Body of pancreas (tissue), 4 donors: ENCODE data around the gene GCC2. TPM values are rescaled to one million over a fixed set of nuclear protein-coding genes. Genes with fewer than 3 reads are reported as not detected.

ENCODE experiments used
- ATAC-seq: fragments of 150-250 bp; one replicate; pipeline ENCODE4 v1.9.1; 2016
- DNase-seq, 4 donors: peaks; one replicate each; pipeline ENCODE4 v3.0.0-alpha.2; 2019
- H3K27ac ChIP-seq, 4 donors: fragments of 200-600 bp; sonication (generic); 1 replicate in 3 of 4; 2 replicates in 1 of 4; pipeline versions ENCODE4 v1.5.1 to v1.6.1; 2016 to 2019; ENCODE audit warnings: mild to moderate bottlenecking in 1 of 4, mixed read lengths in 1 of 4, moderate library complexity in 1 of 4
- H3K27me3 ChIP-seq, 2 donors: fragments of 200-600 bp; sonication (generic); one replicate each; pipeline ENCODE4 v1.6.0; 2016; ENCODE audit warnings: mild to moderate bottlenecking in 1 of 2
- H3K36me3 ChIP-seq, 2 donors: fragments of 200-600 bp; sonication (generic); replicated peaks in 1 of 2; 2 replicates each; pipeline ENCODE4 v1.5.1; 2016; ENCODE audit warnings: low read depth in 2 of 2; ENCODE audit not compliant: insufficient read depth in 1 of 2
- H3K4me1 ChIP-seq: fragments of 200-600 bp; sonication (generic); one replicate; pipeline ENCODE4 v1.6.0; 2016
- H3K4me3 ChIP-seq, 2 donors: fragments of 200-600 bp; sonication (generic); 1 replicate in 1 of 2; 2 replicates in 1 of 2; pipeline ENCODE4 v1.5.1; 2016 to 2019
- H3K9me3 ChIP-seq, 3 donors: fragments of 200-600 bp; sonication (generic); 1 replicate in 2 of 3; 2 replicates in 1 of 3; pipeline ENCODE4 v1.5.1; 2016
- POLR2A ChIP-seq, 3 donors: fragments of 450-650 bp; IDR thresholded peaks; one replicate each; pipeline ENCODE4 v1.6.1; 2016; ENCODE audit warnings: antibody characterized with exemption in 3 of 3, mild to moderate bottlenecking in 2 of 3
- WGBS, 2 donors: methylation state at CpG; one replicate each; pipeline ENCODE4 v1.1.5; 2017; 5-methylcytosine and 5-hydroxymethylcytosine counted together
- intact Hi-C: fragments of 100-400 bp; cut with DNase I; formaldehyde crosslinking; loops from one replicate; pipeline ENCODE4 v1.15.1; 2023
- total RNA-seq, 2 donors: library from RNA; depleted of rRNA; stranded (reverse); fragments of >200 nt; gene quantifications; one replicate each; pipeline ENCODE4 v1.1.0, GENCODE V29; 2016
- TF ChIP-seq, protein P1 (sequence below), 7 experiments: fragments of 450-650 bp in 4 of 7; fragments of 200-600 bp in 3 of 7; sonication (generic) in 3 of 7; IDR thresholded peaks; one replicate each; pipeline ENCODE4 v1.5.1; 2016 to 2019; ENCODE audit warnings: antibody characterized with exemption in 7 of 7

Gene GCC2
- total RNA-seq, 2 donors from 2014 or later, result 29.6 to 75.5 TPM

GRCh38 chr2:108535357-108535631 lies 86.3 kb downstream of the GCC2 start:
- TF ChIP-seq, protein P1, sequence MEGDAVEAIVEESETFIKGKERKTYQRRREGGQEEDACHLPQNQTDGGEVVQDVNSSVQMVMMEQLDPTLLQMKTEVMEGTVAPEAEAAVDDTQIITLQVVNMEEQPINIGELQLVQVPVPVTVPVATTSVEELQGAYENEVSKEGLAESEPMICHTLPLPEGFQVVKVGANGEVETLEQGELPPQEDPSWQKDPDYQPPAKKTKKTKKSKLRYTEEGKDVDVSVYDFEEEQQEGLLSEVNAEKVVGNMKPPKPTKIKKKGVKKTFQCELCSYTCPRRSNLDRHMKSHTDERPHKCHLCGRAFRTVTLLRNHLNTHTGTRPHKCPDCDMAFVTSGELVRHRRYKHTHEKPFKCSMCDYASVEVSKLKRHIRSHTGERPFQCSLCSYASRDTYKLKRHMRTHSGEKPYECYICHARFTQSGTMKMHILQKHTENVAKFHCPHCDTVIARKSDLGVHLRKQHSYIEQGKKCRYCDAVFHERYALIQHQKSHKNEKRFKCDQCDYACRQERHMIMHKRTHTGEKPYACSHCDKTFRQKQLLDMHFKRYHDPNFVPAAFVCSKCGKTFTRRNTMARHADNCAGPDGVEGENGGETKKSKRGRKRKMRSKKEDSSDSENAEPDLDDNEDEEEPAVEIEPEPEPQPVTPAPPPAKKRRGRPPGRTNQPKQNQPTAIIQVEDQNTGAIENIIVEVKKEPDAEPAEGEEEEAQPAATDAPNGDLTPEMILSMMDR (IDR thresholded peaks at IDR 0.05), result no peak
- no peak for TF ChIP-seq POLR2A (IDR thresholded peaks at IDR 0.05)
- DNase-seq (no peak), ATAC-seq (no peak)
- intact Hi-C loops, result no loop called here
- 8 to 16% methylated on average over 9 of the region's 9 CpGs for whole genome bisulfite sequencing, 2 donors
- peak overlapping the region; percentile 33 to 57 for H3K4me3 ChIP-seq
- H3K36me3 ChIP-seq, result no peaks in the 10 kb centered on the region
- no peaks in the 10 kb centered on the region for H3K9me3 ChIP-seq
- peak overlapping the region in 3 of 4 donors; percentile 91 to 99 (median 98) for H3K27ac ChIP-seq
- peaks cover 23% of the 10 kb centered on the region for H3K4me1 ChIP-seq
- no peaks in the 10 kb centered on the region for H3K27me3 ChIP-seq

DNA sequence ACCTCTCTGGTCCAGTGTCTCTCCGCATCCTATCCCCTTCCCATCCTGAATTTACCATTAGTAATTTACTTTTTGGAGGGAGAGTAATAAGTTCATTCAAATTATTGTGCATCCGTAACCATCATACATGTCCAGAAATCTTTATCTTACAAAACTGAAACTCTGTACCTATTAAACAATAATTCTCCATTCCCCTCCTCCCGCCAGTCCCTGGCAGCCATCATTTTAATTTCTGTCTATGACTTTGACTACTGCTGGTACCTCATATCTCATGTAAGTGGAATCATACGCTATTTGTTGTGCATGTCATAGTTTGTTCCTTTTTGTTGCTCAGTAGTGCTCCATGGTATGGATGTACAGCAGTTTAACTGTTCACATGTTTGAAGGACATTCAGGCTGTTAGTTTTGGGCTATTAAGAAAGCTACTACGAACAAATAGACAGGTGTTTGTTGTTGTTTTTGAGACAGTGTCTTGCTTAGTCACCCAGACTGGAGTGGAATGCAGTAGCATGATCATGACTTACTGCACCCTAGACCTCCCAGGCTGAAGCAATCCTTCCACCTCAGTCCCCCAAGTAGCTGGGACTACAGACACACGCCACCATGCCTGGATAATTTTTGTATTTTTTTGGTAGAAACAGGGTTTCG lies 87.3 kb downstream of the GCC2 start:
- Histone ChIP-seq H3K4me3 (no peak overlapping the region), H3K9me3 (no peaks in the 10 kb centered on the region), H3K27ac (no peak overlapping the region), H3K27me3 (no peaks in the 10 kb centered on the region), H3K36me3 (no peaks in the 10 kb centered on the region), H3K4me1 (peaks cover 23% of the 10 kb centered on the region)
- TF ChIP-seq, protein P1 (IDR thresholded peaks at IDR 0.05), result no peak
- no peak for TF ChIP-seq POLR2A (IDR thresholded peaks at IDR 0.05)
- WGBS, 2 donors, result 72 to 84% methylated on average over 7 of the region's 7 CpGs
- intact Hi-C loops, result no loop called here
- ATAC-seq, result no peak
- DNase-seq, result no peak

- intact Hi-C loops, result no loop called here
- DNase-seq, result no peak
- TF ChIP-seq, protein P1 (IDR thresholded peaks at IDR 0.05), result no peak
- TF ChIP-seq POLR2A (IDR thresholded peaks at IDR 0.05), result no peak
- no peaks in the 10 kb centered on the region for H3K36me3 ChIP-seq
- H3K9me3 ChIP-seq, result no peaks in the 10 kb centered on the region
- no peak for ATAC-seq
- no peaks in the 10 kb centered on the region for H3K27me3 ChIP-seq
- H3K4me1 ChIP-seq, result peaks cover 23% of the 10 kb centered on the region
- no peak overlapping the region for H3K27ac ChIP-seq
- H3K4me3 ChIP-seq, result no peak overlapping the region
- WGBS, 2 donors, result 75 to 80% methylated on average over 5 of the region's 5 CpGs
These were observed 87.9 kb downstream of the GCC2 start for GRCh38 chr2:108536911-108537310.

DNA sequence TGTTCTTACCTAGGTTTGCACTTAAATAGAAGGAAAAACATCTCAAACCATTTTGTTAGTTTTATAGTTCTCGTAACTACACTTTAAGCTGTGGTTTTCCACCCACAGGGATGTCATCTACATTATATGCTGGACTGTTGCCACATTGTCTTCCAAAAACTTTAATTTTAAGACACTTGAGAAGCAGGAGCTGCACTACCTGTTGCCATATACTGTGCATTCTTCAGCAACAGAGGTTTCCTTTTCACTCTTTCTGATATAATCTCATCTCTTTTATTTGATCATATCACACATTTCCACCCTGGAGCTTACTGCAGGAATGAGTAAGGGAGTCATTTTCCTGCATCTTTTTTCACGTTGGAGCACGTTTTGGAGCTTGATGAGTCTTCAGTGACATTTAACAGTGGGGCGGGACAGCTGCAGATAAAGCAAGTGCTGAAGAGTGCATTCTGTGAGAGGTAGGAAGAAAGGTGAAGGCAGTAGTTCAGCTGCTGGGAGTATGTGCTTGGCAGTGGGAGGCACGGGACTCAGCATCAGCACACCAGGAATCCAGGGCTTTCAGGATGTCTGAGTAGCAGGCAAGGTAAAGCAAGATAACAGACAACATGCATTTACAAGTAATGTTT lies 89.1 kb downstream of the GCC2 start:
- ATAC-seq, result no peak
- H3K27me3 ChIP-seq, result no peaks in the 10 kb centered on the region
- no peak for DNase-seq
- no peaks in the 10 kb centered on the region for H3K9me3 ChIP-seq
- peaks cover 20% of the 10 kb centered on the region for H3K4me1 ChIP-seq
- TF ChIP-seq POLR2A (IDR thresholded peaks at IDR 0.05), result no peak
- TF ChIP-seq, protein P1 (IDR thresholded peaks at IDR 0.05), result no peak
- WGBS, 2 donors, result 58 to 63% methylated on average over 5 of the region's 5 CpGs
- H3K36me3 ChIP-seq, result no peaks in the 10 kb centered on the region
- H3K4me3 ChIP-seq, result no peak overlapping the region
- intact Hi-C loops, result no loop called here
- H3K27ac ChIP-seq, result no peak overlapping the region

- ATAC-seq (no peak), DNase-seq (no peak)
- no peak overlapping the region for H3K27ac ChIP-seq
- WGBS, 2 donors, result 84% methylated on average over 4 of the region's 4 CpGs
- H3K4me1 ChIP-seq, result peaks cover 4% of the 10 kb centered on the region
- intact Hi-C loops, result no loop called here
- no peak overlapping the region for H3K4me3 ChIP-seq
- TF ChIP-seq POLR2A (IDR thresholded peaks at IDR 0.05), result no peak
- TF ChIP-seq, protein P1 (IDR thresholded peaks at IDR 0.05), result no peak
- H3K9me3 ChIP-seq, result no peaks in the 10 kb centered on the region
- H3K36me3 ChIP-seq, result no peaks in the 10 kb centered on the region
- H3K27me3 ChIP-seq, result no peaks in the 10 kb centered on the region
These were observed 92.4 kb downstream of the GCC2 start for GRCh38 chr2:108541451-108541850.
